H1 (cell line): Measurements from ENCODE around the gene MMP17.

Source experiments
- CREB1 ChIP-seq: IDR thresholded peaks from 2 replicates; pipeline ENCODE4 v1.6.1; 2012; ENCODE audit warnings: inconsistent platforms
- EZH2 ChIP-seq: fragments of 200-600 bp; sonication (generic); IDR thresholded peaks from 2 replicates; pipeline ENCODE4 v1.7.1; 2012; ENCODE audit warnings: low read depth, mild to moderate bottlenecking, moderate library complexity, low read length, inconsistent platforms; ENCODE audit not compliant: severe bottlenecking
- GABPA ChIP-seq: IDR thresholded peaks from 2 replicates; pipeline ENCODE4 v1.6.1; 2011; ENCODE audit warnings: mild to moderate bottlenecking, low read length, moderate library complexity, borderline replicate concordance; ENCODE audit not compliant: insufficient read depth
- HDAC6 ChIP-seq: IDR thresholded peaks from one replicate; pipeline ENCODE4 v1.7.1; 2012; ENCODE audit warnings: low read depth, mild to moderate bottlenecking, inconsistent platforms, low read length, moderate library complexity
- POLR2A ChIP-seq, 2 experiments: IDR thresholded peaks; 1 replicate in 1 of 2; 2 replicates in 1 of 2; pipeline ENCODE4 v1.6.1; 2011; ENCODE audit warnings: low read depth in 2 of 2, low read length in 2 of 2, mild to moderate bottlenecking in 2 of 2; ENCODE audit errors: control extremely low read depth in 1 of 2
- POLR2AphosphoS5 ChIP-seq: IDR thresholded peaks from 2 replicates; pipeline ENCODE4 v1.6.1; 2011; ENCODE audit warnings: low read depth, low read length
- SIN3A ChIP-seq, 2 experiments: IDR thresholded peaks in 1 of 2; conservative IDR thresholded peaks in 1 of 2; 2 replicates each; pipeline ENCODE4 v1.6.1; 2011 to 2012; ENCODE audit warnings: low read length in 2 of 2, improper control_type of control experiment in 1 of 2, low read depth in 1 of 2, mild to moderate bottlenecking in 1 of 2
- TAF1 ChIP-seq: IDR thresholded peaks from 2 replicates; pipeline ENCODE4 v1.6.1; 2011; ENCODE audit warnings: mild to moderate bottlenecking, low read depth, low read length
- TCF12 ChIP-seq: IDR thresholded peaks from 2 replicates; pipeline ENCODE4 v1.6.1; 2011; ENCODE audit warnings: low read depth, mild to moderate bottlenecking, low read length
- YY1 ChIP-seq: IDR thresholded peaks from 2 replicates; pipeline ENCODE4 v1.6.1; 2011; ENCODE audit warnings: low read depth, mild to moderate bottlenecking, low read length
- ZNF274 ChIP-seq: IDR thresholded peaks from 2 replicates; pipeline ENCODE4 v1.7.0; 2012; ENCODE audit warnings: low read length, borderline replicate concordance; ENCODE audit errors: extremely low read depth
- TF ChIP-seq, protein P1 (sequence below): IDR thresholded peaks from 2 replicates; pipeline ENCODE4 v1.6.1; 2012; ENCODE audit warnings: inconsistent platforms
- TF ChIP-seq, protein P2 (sequence below), 3 experiments: IDR thresholded peaks; 1 replicate in 2 of 3; 2 replicates in 1 of 3; pipeline versions ENCODE4 v1.5.1 to v1.6.1; 2011; ENCODE audit warnings: low read length in 3 of 3, mild to moderate bottlenecking in 3 of 3, inconsistent platforms in 2 of 3, low read depth in 1 of 3, moderate library complexity in 1 of 3; ENCODE audit not compliant: insufficient read depth in 1 of 3; ENCODE audit errors: control extremely low read depth in 1 of 3

DNA sequence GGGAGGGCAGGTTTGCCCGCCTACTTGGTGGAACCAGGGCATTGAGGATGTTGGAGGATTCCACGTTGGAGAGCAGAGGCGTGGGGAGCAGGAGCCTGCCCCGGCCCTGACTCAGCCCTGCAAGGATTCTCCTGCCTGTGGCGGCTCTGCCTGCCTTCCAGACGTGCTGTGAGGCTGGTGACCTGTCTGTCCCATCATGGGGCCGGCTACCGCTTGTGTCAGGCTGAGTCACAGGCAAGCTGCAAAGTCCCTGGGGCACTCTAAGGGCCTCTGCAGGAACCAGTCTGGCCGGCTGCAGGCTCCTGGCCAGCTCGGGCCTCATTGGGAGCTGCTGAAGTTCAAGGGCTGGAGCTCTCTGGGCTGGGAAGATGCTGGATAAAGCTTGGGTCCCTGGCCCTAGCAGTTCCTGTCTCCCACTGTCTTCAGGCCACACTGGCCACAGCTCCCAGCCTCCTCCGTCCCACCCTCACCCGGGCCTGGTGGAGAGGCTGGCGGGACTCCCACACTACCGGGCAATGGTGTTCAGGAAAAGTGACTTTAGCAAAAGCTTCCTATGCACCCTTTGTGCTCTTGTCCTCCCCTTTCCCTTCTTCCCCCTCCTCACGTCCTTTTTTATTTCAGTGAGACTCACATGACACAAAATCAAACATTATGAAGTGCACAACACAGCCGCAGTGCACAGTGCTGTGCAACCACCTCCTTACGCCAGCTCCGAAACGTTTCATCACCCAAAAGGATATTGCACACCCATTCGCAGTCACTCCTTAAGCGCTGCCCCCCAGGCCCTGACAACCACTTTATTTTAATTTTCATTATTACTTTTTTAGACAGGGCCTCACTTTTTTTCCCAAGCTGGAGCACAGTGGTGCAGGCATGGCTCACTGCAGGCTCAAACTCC, 44.2 kb downstream of the MMP17 start:
- TF ChIP-seq POLR2AphosphoS5 (no peak), YY1 (no peak), CREB1 (no peak), POLR2A (IDR thresholded peaks at IDR 0.05; ENCODE audit: control extremely low read depth in 1 of 2, low read depth in 2 of 2, low read length in 2 of 2) (no peak), EZH2 (no peak), TAF1 (no peak), SIN3A (conservative IDR thresholded peaks at IDR 0.05 in 1 of 2, IDR thresholded peaks at IDR 0.05 in 1 of 2; ENCODE audit: low read depth in 1 of 2, low read length in 2 of 2) (no peak), HDAC6 (no peak), GABPA (no peak), ZNF274 (no peak), TCF12 (no peak)
- TF ChIP-seq, protein P1, sequence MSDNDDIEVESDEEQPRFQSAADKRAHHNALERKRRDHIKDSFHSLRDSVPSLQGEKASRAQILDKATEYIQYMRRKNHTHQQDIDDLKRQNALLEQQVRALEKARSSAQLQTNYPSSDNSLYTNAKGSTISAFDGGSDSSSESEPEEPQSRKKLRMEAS: no peak
- TF ChIP-seq, protein P2, sequence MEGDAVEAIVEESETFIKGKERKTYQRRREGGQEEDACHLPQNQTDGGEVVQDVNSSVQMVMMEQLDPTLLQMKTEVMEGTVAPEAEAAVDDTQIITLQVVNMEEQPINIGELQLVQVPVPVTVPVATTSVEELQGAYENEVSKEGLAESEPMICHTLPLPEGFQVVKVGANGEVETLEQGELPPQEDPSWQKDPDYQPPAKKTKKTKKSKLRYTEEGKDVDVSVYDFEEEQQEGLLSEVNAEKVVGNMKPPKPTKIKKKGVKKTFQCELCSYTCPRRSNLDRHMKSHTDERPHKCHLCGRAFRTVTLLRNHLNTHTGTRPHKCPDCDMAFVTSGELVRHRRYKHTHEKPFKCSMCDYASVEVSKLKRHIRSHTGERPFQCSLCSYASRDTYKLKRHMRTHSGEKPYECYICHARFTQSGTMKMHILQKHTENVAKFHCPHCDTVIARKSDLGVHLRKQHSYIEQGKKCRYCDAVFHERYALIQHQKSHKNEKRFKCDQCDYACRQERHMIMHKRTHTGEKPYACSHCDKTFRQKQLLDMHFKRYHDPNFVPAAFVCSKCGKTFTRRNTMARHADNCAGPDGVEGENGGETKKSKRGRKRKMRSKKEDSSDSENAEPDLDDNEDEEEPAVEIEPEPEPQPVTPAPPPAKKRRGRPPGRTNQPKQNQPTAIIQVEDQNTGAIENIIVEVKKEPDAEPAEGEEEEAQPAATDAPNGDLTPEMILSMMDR (IDR thresholded peaks at IDR 0.05; ENCODE audit: control extremely low read depth in 1 of 3, insufficient read depth in 1 of 3, low read depth in 1 of 3, low read length in 3 of 3): no peak
